Osteocyte (in vitro differentiated cells): ENCODE measurements around the gene WNT5A. TPM values are rescaled to one million over a fixed set of nuclear protein-coding genes. Genes with fewer than 3 reads are reported as not detected.
"Not testable (repeated sequence)": the region's sequence is repeated elsewhere in the genome, so short reads cannot be mapped to it uniquely, and the experiment has no call there.

Experiments used
- DNase-seq: peaks from one replicate; pipeline ENCODE4 v3.0.0; 2021; ENCODE audit warnings: mixed read lengths; ENCODE audit not compliant: unreplicated experiment; ENCODE audit errors: extremely low spot score
- H3K27ac Mint-ChIP-seq: one replicate; pipeline ENCODE4 v1.8.0; 2021; ENCODE audit warnings: mild to moderate bottlenecking, mixed read lengths; ENCODE audit not compliant: unreplicated experiment
- H3K27me3 Mint-ChIP-seq: one replicate; pipeline ENCODE4 v1.8.0; 2021; ENCODE audit warnings: mixed read lengths; ENCODE audit not compliant: unreplicated experiment
- H3K36me3 Mint-ChIP-seq: one replicate; pipeline ENCODE4 v1.8.0; 2021; ENCODE audit warnings: mixed read lengths; ENCODE audit not compliant: unreplicated experiment
- H3K4me1 Mint-ChIP-seq: one replicate; pipeline ENCODE4 v1.8.0; 2021; ENCODE audit warnings: mixed read lengths; ENCODE audit not compliant: unreplicated experiment
- H3K4me3 Mint-ChIP-seq: one replicate; pipeline ENCODE4 v1.8.0; 2021; ENCODE audit warnings: mild to moderate bottlenecking, moderate library complexity, mixed read lengths; ENCODE audit not compliant: unreplicated experiment
- H3K9me3 Mint-ChIP-seq: one replicate; pipeline ENCODE4 v1.8.0; 2021; ENCODE audit warnings: mixed read lengths; ENCODE audit not compliant: unreplicated experiment
- total RNA-seq: library from RNA; stranded (reverse); gene quantifications from 2 replicates; pipeline ENCODE4 v1.2.1, GENCODE V29; 2021
- TF ChIP-seq, protein P1 (sequence below): fragments of 200-600 bp; sonication (generic); IDR thresholded peaks from 2 replicates; pipeline ENCODE4 v1.5.0; 2021; ENCODE audit warnings: antibody characterized with exemption, mild to moderate bottlenecking, moderate library complexity

The WNT5A gene
- total RNA-seq, 1 donor from 2014 or later = 30.4 TPM

DNA sequence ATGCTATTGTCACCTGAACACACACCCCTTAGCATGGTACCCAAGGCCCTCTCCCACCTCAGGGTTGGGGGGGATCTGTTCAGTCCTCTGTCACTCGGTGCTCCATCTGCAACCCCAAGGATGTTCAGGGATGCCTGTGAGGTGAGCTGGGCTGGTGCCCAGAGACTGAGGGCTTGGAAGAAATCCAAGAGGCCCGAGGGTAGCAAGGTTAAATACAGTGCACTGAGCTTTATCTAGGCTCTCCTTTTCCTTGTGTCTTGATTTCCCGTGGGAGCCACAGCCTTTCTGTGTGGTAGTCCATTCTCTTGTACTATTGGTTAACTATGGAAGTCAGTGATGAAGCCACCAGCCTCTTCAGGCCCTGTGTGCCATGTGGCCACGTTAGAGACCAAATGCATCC, 18.7 kb upstream of the WNT5A start:
- H3K36me3 Mint-ChIP-seq = no peaks in the 10 kb centered on the region
- no peak for DNase-seq
- H3K4me1 Mint-ChIP-seq = no peaks in the 10 kb centered on the region
- no peak overlapping the region for H3K4me3 Mint-ChIP-seq
- no peaks in the 10 kb centered on the region for H3K9me3 Mint-ChIP-seq
- TF ChIP-seq, protein P1, sequence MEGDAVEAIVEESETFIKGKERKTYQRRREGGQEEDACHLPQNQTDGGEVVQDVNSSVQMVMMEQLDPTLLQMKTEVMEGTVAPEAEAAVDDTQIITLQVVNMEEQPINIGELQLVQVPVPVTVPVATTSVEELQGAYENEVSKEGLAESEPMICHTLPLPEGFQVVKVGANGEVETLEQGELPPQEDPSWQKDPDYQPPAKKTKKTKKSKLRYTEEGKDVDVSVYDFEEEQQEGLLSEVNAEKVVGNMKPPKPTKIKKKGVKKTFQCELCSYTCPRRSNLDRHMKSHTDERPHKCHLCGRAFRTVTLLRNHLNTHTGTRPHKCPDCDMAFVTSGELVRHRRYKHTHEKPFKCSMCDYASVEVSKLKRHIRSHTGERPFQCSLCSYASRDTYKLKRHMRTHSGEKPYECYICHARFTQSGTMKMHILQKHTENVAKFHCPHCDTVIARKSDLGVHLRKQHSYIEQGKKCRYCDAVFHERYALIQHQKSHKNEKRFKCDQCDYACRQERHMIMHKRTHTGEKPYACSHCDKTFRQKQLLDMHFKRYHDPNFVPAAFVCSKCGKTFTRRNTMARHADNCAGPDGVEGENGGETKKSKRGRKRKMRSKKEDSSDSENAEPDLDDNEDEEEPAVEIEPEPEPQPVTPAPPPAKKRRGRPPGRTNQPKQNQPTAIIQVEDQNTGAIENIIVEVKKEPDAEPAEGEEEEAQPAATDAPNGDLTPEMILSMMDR = no peak
- peaks cover 30% of the 10 kb centered on the region for H3K27me3 Mint-ChIP-seq
- no peak overlapping the region for H3K27ac Mint-ChIP-seq

- H3K9me3 Mint-ChIP-seq, H3K27ac Mint-ChIP-seq, H3K4me3 Mint-ChIP-seq, DNase-seq, H3K4me1 Mint-ChIP-seq, H3K36me3 Mint-ChIP-seq: not testable (repeated sequence)
- TF ChIP-seq, protein P1 = peak; percentile 48
- H3K27me3 Mint-ChIP-seq = peaks cover 25% of the 10 kb centered on the region
Measured at GRCh38 chr3:55505102-55505501, 18.0 kb upstream of the WNT5A start.

- peaks cover 2% of the 10 kb centered on the region for H3K27me3 Mint-ChIP-seq
- no peak overlapping the region for H3K4me3 Mint-ChIP-seq
- H3K27ac Mint-ChIP-seq = no peak overlapping the region
Measured at GRCh38 chr3:55501905-55502304, 14.8 kb upstream of the WNT5A start.

DNA sequence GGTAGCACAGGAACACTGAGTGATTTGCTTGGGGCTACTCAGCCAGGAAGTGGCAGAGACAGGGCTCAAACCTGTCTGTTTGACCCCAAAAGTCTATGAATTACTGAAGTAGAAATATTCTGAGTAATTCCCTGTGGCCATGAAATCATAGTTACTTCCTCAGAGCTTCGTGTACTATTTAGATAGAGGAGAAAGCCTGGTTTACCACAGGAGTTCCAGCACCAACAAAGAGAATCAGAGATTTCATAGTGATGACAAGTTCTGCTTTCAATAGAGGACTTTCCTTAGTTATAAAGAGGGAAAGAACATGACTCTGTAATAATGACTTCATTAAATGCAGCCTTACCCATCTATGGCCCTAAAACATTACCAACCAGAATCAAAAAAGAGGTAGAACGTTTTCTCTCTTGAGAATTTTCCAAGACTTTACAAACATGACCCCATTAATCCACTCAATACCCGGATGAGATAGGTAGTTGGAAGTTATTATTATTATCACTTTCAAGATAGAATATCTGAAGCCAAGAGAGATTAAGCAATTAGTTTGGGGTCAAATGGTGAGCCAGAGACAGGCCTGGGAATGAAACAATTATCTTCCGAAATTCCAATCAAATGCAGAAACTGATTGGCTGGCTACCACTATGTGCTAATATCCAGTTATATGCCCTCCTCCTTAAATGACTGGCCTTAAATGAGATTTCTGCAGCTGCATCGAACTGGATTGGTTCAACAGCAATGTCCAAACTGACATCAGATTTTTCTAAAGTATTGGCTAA, 13.6 kb upstream of the WNT5A start:
- no peaks in the 10 kb centered on the region for H3K27me3 Mint-ChIP-seq
- DNase-seq = no peak
- no peaks in the 10 kb centered on the region for H3K36me3 Mint-ChIP-seq
- H3K27ac Mint-ChIP-seq = no peak overlapping the region
- TF ChIP-seq, protein P1 = no peak
- no peaks in the 10 kb centered on the region for H3K9me3 Mint-ChIP-seq
- no peaks in the 10 kb centered on the region for H3K4me1 Mint-ChIP-seq
- no peak overlapping the region for H3K4me3 Mint-ChIP-seq

More at GRCh38 chr3:55501905-55502304, 14.8 kb upstream of the WNT5A start:
- Mint-ChIP-seq H3K36me3 (no peaks in the 10 kb centered on the region), H3K9me3 (no peaks in the 10 kb centered on the region), H3K4me1 (no peaks in the 10 kb centered on the region)
- TF ChIP-seq, protein P1 = no peak
- no peak for DNase-seq

- H3K27me3 Mint-ChIP-seq = no peaks in the 10 kb centered on the region
- no peaks in the 10 kb centered on the region for H3K9me3 Mint-ChIP-seq
- no peaks in the 10 kb centered on the region for H3K36me3 Mint-ChIP-seq
- H3K27ac Mint-ChIP-seq = no peak overlapping the region
- DNase-seq = no peak
- no peaks in the 10 kb centered on the region for H3K4me1 Mint-ChIP-seq
- no peak overlapping the region for H3K4me3 Mint-ChIP-seq
- TF ChIP-seq, protein P1 = no peak
Measured at GRCh38 chr3:55498520-55498919, 11.4 kb upstream of the WNT5A start.
